T-helper 2 cell treated with Interferon-gamma antibody and Interleukin-4, amounts not matched to agents 100 ng/mL and 5 ng/mL, for 36 hours (primary cell): ENCODE data around the gene KIF5B. TPM values are rescaled to one million over a fixed set of nuclear protein-coding genes. Genes with fewer than 3 reads are reported as not detected.
"Not testable (repeated sequence)": the region's sequence is repeated elsewhere in the genome, so short reads cannot be mapped to it uniquely, and the experiment has no call there.

Source experiments
- intact Hi-C: fragments of 100-400 bp; cut with micrococcal nuclease; formaldehyde crosslinking; loops from one replicate; pipeline ENCODE4 v1.15.1; 2023
- total RNA-seq: library from RNA; stranded (reverse); gene quantifications from 2 replicates; pipeline ENCODE4 v1.2.3, GENCODE V29; 2022

KIF5B gene
- total RNA-seq, 1 donor from 2014 or later: 70.4 TPM

- intact Hi-C loops: no loop called here
Measured at GRCh38 chr10:32023264-32023663, 33.0 kb downstream of the KIF5B start.

GRCh38 chr10:32017044-32017443 lies 39.2 kb downstream of the KIF5B start:
- intact Hi-C loops: no loop called here

- intact Hi-C loops: no loop called here
Measured at GRCh38 chr10:32015386-32015785, 40.8 kb downstream of the KIF5B start.

GRCh38 chr10:32007026-32007425 lies 49.2 kb downstream of the KIF5B start:
- intact Hi-C loops: no loop called here

GRCh38 chr10:32005050-32005449 lies 51.2 kb downstream of the KIF5B start:
- intact Hi-C loops: loop anchor here (1.0 kb wide), 1 partner anchor 143 kb away; no protein-coding TSS in a partner anchor

- intact Hi-C loops: no loop called here
Measured at GRCh38 chr10:32004161-32004591, 52.0 kb downstream of the KIF5B start.

GRCh38 chr10:32002531-32002930 lies 53.7 kb downstream of the KIF5B start:
- intact Hi-C loops: no loop called here

GRCh38 chr10:32000937-32001336 lies 55.3 kb downstream of the KIF5B start:
- intact Hi-C loops: no loop called here

- intact Hi-C loops: no loop called here
Measured at GRCh38 chr10:31999836-32000235, 56.4 kb downstream of the KIF5B start.

- intact Hi-C loops: no loop called here
Measured at GRCh38 chr10:31999070-31999660, 57.1 kb downstream of the KIF5B start.

GRCh38 chr10:31994926-31995325 lies 61.3 kb downstream of the KIF5B start:
- intact Hi-C loops: no loop called here

GRCh38 chr10:31990937-31991336 lies 65.3 kb downstream of the KIF5B start:
- intact Hi-C loops: no loop called here

- intact Hi-C loops: not testable (repeated sequence)
Measured at GRCh38 chr10:31987786-31988185, 68.4 kb downstream of the KIF5B start.

GRCh38 chr10:31982111-31982510 lies 74.1 kb downstream of the KIF5B start:
- intact Hi-C loops: no loop called here

- intact Hi-C loops: no loop called here
Measured at GRCh38 chr10:31980471-31980870, 75.8 kb downstream of the KIF5B start.

GRCh38 chr10:31979071-31979470 lies 77.2 kb downstream of the KIF5B start:
- intact Hi-C loops: loop anchor here (5.0 kb wide), 1 partner anchor 52 kb away; the partner anchor contains the start of gene ARHGAP12

GRCh38 chr10:31978156-31978483 lies 78.1 kb downstream of the KIF5B start:
- intact Hi-C loops: loop anchor here (5.0 kb wide), 1 partner anchor 51 kb away; the partner anchor contains the start of gene ARHGAP12

- intact Hi-C loops: loop anchor here (5.0 kb wide), 1 partner anchor 50 kb away; the partner anchor contains the start of gene ARHGAP12
Measured at GRCh38 chr10:31977440-31978155, 78.6 kb downstream of the KIF5B start.

GRCh38 chr10:31975157-31975765 lies 81.0 kb downstream of the KIF5B start:
- intact Hi-C loops: loop anchor here (5.0 kb wide), 1 partner anchor 48 kb away; the partner anchor contains the start of gene ARHGAP12

- intact Hi-C loops: loop anchor here (5.0 kb wide), 1 partner anchor 47 kb away; the partner anchor contains the start of gene ARHGAP12
Measured at GRCh38 chr10:31974434-31975124, 81.6 kb downstream of the KIF5B start.

GRCh38 chr10:31972519-31973041 lies 83.6 kb downstream of the KIF5B start:
- intact Hi-C loops: no loop called here
